LHCN-M2 (cell line): ENCODE measurements around the gene POLR2H. TPM values are rescaled to one million over a fixed set of nuclear protein-coding genes. Genes with fewer than 3 reads are reported as not detected.
"Not testable (repeated sequence)": the region's sequence is repeated elsewhere in the genome, so short reads cannot be mapped to it uniquely, and the experiment has no call there.

Source experiments
- DNase-seq: peaks from one replicate; pipeline ENCODE4 v3.0.0-alpha.2; 2012; ENCODE audit warnings: low read depth
- total RNA-seq: library from RNA; depleted of rRNA; stranded (reverse); fragments of >200 nt; gene quantifications from 2 replicates; pipeline ENCODE4 v1.2.3, GENCODE V29; 2014

Gene POLR2H
- total RNA-seq, 1 experiment from 2014 or later, result 116 TPM

DNA sequence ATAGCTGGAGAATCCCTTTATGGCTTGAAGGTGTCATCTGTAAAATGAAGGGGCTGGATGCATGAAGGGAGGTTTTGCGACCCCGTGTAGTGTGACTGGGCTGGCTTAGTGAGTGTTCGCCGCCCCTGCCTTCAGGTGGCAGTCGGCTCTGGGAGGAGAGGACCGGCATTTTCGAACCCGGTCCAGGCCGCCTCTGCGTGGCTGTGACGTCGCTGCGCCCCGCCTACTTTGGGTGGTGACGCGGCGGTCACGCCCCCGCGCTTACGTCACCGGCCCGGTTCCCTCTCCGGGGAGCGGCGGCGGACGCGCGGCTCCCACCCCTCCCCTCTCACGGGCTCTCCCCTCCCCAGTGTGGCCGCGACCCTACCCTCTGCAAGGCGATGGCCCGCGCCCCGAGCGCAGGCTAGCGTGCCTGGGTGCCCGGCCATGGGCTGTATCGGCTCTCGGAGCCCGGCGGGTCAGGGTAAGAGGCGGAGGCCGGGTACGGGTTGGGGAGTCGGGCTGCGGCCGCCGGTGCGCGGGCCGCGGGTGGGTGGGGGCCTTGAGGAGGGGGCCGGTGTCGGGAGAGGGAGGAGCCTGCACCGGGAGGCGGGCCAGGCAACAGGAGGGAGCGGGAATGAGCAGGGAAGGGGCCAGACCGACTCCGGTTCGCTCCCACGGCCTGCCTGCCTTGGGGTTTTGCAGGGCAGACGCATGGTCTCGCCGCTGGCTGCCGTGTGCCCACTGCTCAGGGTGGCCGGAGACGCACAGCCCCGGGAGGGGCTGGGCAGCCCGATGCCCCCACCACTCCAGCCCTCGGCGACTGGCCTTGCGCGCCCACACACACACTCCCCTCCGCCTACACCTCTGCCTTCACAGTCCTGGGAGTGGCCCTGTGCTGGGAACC is 25.6 kb upstream of the POLR2H start:
- peak; percentile 59 for DNase-seq

DNA sequence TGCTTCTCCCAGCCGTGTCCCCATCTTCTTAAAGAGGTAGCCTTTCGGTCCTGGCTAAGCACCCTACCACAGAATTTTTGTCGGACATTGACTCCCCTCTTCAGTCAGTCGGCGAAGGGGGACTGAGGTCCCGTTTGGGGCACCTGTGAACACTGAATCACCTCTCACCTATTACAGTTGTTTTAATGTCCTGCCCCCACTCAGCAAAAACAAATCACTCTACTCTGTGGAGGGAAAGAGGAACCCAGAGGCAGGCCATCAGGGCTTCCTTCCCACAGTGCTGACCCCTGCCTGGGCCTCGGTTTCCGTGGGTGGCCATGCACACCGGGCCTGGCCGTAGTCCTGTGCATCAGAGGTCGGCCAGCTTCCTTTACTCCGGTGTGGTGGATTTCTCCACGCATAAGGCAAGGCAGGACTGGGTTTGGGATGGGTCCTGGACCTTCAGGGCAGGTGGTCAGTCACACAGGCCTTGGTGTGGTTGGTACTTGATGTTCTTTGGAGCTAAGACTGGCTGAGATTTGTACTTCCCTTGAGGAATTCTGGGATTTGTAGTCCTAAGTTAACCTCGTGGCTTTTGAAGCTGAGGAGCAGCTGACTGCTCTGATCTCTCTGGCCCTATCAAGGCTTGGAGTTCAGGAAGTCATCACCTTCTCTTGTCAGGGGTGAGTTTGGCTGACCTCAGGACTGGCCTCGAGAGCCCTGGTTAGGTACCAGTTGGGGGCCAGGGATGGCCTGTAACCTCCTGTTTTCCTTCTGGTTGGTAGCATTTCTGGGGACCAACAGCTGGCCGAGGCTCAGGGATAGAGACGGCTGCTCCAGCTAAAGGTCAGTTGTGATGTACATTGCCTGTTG is 24.7 kb upstream of the POLR2H start:
- DNase-seq, result peak; percentile 66

DNA sequence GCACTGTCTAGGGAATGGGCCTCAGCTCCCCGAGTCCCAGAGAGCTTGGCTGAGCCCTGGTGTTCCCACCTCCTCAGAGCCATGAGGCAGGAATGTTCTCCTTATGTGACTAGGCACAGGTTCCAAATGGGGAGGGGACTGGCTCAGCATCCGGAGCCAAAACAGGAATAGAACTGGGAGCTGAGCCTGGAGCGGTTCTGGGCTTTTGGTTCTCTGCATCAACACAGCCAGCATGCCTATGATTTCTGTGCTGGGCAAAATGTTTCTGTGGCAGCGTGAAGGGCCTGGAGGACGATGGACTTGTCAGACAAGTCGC is 24.2 kb upstream of the POLR2H start, which contains the start of gene FAM131A:
TSS of gene FAM131A (plus strand) at position 202 of the 316 bp plus-strand sequence. CDS start at position 233, 31 bp downstream.
- DNase-seq, result no peak

DNA sequence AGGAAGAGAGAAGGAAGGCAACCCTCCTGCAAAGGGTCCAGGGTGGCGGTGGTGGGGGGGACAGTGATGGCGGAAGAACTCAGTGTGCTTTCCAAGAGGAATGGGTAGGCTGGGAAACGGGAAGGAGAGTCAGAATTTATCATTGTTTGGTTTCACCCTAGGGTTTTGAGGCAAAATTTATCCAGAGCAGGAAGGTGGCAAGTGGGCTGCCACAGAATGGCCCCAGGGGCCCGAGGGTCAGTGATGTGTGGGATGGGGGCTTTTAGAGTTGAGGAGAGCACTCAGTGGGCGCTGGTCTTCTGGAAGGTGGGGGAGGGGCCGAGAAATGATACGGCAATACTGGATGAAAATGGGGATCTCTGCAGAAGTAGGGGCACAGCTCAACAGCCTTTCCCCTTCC is 23.5 kb upstream of the POLR2H start:
- no peak for DNase-seq

DNA sequence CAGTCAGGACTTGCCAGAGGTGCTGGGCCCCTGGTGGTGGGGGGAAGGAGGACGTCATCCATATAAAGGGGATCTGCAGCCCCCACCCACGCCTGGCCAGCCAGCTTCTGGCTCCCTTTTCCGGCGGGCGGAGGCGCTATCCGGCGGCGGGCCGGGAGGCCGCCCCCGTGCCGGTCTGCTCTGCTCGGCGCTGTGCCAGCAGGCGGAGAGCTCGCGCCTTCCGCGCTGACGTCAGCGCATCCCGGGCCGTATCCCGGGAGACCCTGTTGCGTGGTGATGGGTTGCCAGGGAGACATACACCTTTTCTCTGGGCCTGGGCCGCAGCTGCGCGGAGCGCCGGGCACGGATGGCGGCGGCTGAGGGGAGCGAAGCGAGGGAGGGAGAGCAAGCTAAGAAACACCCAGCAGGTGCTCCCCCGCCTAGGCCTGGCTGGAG is 23.0 kb upstream of the POLR2H start:
- no peak for DNase-seq

DNA sequence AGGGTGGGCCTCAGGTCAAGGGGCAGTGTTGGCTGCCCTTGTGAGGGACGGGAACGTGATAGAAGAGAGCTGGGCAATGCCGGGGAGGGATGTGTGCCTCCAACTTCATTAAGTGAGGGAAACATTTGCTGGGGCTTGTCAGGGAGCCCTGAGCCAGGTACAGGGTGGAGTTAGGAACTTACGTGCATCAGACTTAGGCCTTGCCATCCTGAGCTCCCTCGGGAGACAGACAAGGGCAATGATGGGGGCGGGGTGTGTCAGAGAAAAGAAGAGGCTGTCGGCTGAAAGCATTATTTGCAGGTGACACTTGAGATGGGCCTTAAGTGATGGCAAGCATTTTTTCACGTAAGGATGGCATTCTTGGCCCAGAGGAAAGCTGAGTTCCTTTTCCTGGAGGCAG is 22.5 kb upstream of the POLR2H start:
- DNase-seq, result no peak

DNA sequence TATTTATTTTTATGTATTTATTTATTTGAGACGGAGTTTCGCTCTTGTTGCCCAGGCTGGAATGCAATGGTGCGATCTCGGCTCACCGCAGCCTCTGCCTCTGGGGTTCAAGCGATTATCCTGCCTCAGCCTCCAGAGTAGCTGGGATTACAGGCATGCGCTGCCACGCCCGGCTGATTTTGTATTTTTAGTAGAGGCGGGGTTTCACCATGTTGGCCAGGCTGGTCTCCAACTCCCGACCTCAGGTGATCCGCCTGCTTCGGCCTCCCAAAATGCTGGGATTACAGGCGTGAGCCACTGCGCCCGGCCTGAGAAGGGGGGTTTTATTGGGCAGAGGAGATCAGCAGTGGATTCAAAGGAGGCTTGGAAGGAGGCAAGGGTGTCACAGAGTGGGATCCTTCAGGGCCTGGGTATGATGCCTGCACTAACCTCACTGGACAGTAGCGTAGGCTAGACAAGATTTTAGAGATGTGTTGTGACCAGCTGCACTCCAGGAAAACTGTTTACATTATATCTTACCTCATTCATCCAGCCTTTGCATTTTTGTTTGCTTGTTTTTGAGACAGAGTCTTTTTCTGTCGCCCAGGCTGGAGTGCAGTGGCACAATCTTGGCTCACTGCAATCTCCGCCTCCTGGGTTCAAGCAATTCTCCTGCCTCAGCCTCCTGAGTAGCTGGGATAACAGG is 21.9 kb upstream of the POLR2H start:
- not testable (repeated sequence) for DNase-seq

DNA sequence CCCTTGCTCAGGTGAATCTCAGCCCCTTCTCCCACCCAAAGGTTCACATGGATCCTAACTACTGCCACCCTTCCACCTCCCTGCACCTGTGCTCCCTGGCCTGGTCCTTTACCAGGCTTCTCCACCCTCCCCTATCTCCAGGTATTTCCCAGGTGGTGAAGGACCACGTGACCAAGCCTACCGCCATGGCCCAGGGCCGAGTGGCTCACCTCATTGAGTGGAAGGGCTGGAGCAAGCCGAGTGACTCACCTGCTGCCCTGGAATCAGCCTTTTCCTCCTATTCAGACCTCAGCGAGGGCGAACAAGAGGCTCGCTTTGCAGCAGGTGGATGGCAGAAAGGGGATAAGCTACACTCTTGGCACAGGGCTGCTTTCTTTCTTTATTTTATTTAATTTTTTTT is 19.6 kb upstream of the POLR2H start:
- no peak for DNase-seq

DNA sequence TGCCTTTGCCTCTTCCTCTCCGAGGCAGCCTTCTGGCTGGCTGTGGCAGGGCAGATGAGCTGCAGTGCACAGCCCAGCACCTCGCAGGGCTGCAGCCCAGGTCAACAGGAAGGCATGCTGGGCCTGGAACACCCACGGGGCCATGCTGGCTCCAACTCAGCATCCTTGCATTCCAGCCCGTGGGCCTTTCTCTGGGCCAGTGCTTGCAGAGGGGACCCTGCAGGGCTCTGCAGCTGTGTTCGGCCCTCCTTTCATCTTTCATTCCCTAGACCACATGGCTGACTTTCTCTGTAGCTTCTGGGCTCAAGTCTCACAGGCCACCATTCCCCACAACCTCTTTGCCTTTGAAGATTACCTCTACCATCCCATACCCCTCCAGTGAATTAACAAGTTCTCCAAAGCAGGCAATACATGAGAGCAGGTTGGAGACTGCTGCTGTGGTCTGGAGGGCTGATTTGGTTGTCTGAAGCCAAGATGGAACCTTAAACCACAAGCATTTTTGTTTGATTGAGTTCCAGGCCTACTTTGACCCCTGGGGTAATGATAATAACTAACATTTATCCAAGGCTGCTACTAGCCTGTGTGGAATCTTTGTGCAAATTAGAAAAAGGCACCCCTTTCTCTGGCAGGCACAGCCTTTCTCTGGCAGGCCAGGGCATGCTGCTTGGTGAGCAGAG is 18.2 kb upstream of the POLR2H start:
- no peak for DNase-seq

DNA sequence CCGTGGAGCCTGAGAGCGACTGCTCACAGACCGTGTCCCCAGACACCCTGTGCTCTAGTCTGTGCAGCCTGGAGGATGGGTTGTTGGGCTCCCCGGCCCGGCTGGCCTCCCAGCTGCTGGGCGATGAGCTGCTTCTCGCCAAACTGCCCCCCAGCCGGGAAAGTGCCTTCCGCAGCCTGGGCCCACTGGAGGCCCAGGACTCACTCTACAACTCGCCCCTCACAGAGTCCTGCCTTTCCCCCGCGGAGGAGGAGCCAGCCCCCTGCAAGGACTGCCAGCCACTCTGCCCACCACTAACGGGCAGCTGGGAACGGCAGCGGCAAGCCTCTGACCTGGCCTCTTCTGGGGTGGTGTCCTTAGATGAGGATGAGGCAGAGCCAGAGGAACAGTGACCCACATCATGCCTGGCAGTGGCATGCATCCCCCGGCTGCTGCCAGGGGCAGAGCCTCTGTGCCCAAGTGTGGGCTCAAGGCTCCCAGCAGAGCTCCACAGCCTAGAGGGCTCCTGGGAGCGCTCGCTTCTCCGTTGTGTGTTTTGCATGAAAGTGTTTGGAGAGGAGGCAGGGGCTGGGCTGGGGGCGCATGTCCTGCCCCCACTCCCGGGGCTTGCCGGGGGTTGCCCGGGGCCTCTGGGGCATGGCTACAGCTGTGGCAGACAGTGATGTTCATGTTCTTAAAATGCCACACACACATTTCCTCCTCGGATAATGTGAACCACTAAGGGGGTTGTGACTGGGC is 16.8 kb upstream of the POLR2H start:
- no peak for DNase-seq

DNA sequence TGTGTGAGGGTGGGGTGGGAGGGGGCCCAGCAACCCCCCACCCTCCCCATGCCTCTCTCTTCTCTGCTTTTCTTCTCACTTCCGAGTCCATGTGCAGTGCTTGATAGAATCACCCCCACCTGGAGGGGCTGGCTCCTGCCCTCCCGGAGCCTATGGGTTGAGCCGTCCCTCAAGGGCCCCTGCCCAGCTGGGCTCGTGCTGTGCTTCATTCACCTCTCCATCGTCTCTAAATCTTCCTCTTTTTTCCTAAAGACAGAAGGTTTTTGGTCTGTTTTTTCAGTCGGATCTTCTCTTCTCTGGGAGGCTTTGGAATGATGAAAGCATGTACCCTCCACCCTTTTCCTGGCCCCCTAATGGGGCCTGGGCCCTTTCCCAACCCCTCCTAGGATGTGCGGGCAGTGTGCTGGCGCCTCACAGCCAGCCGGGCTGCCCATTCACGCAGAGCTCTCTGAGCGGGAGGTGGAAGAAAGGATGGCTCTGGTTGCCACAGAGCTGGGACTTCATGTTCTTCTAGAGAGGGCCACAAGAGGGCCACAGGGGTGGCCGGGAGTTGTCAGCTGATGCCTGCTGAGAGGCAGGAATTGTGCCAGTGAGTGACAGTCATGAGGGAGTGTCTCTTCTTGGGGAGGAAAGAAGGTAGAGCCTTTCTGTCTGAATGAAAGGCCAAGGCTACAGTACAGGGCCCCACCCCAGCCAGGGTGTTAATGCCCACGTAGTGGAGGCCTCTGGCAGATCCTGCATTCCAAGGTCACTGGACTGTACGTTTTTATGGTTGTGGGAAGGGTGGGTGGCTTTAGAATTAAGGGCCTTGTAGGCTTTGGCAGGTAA is 16.0 kb upstream of the POLR2H start:
- peak; percentile 57 for DNase-seq

DNA sequence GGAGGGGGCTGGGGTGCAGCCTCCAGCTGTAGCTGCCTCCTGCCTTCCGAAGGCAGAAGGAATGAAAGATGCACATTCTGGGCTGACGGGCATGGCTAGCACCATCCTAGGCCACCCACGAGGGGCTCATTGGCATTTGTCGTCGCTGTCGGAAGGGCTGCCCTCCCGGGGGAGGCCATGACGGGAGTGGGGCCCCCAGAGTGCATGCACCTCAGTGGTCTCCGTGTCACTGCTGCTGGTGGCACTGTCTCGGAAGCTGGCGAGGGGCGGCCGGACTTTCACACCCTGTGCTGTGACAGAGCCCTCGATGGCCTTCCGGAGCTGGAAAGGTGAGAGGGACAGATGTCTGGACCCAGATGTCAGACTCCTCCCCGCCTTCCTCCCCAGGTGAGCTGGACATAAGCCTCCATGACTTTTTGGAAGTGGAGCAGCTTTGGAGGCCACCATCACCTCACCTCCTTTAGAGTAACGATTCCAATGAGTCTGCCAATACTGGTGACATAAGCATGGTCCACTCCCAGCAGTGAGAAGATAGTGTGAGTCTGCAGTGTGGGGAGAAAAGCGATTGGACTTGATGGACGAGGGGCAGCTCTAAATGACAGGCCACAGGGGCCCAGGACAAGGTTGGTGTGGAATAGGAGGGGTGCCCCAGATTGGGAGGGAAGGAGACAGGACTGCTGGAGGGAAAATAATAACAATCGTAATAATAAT is 14.9 kb upstream of the POLR2H start:
- DNase-seq, result no peak

DNA sequence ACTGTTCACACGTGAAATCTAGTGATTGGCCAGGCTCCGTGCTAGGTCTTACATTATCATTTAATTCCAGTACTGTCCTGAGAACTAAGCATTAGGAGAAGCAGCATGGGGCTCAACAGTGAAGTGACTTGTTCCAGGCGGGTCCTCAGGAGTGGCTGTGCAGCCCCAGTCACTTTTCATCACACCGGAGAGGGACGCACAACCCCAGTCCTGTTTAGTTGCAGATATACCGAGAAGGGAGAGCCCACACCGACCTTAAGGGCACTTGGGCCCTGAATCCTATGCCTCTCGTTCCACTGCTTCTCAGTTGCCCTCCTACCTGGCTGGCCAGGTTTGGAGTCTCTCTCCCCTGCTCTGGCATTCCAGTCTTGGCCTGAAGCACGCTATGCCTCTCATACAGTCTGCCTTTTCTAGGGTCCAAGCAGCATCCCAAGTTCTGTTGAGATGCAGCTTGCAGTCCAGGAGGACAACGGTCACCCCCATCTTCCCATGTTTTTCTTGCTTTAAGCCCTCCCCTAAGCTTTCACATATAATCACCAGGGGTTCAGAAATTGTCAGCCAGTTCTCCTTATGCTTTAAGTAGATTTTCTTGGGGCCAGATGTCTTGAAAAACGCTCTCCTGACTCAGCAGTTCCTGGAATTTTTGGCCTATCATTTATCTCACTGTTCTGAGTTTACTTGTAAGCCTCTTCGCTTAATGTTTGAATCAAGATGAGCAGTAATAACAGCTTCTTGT is 14.0 kb upstream of the POLR2H start:
- no peak for DNase-seq

DNA sequence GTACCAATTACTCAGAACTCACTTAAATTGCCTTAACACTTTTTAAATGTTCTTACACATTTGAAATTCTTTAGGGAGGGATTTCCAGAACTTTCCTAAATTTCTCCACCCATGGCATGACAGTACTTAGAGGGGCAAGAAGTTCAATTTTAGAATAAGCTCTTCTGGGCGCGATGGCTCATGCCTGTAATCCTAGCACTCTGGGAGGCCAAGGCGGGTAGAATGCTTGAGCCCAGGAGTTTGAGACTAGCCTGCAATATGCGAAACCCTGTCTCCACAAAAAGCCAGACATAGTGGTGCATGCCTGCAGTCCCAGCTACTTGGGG is 13.5 kb upstream of the POLR2H start:
- DNase-seq, result no peak

DNA sequence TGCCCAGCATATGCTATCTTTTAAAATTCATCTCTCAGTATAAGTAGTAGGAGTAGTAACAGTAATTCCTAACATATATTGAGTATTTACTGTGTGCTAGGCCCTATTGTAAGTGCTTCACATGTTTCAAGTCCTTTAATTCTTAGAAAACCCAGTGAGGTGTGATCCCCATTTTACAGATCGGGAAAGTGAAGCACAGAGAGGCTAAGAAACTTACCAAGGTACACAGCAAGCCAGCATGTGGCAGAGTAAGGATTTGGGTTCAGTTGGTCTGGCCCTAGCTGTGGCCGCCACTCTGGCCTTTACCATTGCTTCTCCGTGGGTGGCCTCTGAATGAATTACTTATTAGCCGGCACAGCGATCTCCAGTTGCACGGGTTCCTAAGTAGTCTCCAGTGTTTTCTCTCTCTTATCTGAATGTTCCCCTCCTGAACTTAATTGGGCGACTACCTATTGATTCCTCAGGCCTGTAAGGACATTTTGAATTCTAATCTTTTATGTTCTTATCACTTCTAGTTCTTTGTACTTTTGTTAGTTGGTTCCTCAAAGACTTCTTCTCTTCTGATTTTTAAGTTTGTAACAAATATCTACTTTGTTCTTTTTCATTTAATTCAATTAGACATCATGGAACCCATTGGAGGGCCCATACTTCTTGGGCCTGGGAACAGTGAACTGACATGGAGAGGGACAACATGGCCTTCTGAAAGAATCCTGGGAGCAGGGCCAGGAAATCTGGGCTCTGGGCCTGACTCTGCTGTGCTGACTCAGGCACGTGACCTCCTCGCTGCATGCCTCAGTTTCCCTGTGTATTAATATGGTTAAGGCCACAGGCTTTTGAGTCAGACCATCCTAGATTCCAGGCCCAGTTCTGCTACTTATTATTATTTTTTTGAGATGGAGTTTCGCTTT is 11.7 kb upstream of the POLR2H start:
- no peak for DNase-seq

DNA sequence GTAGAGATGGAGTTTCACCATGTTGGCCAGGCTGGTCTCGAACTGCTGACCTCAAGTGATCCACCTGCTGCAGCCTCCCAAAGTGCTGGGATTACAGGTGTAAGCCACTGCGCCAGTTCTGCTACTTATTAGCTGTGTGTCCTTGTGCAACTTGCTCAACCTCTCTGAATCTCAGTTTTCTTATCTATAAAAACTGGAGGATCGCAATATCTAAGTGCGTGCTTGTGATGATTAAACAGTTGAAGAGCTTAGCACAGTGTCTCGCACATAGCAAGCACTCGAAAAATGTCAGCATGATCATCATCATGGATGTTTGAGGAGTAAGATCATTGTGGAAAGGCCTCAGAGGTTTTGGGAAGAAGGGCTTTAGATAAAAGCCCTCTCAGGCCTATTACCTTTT is 10.9 kb upstream of the POLR2H start:
- DNase-seq, result no peak

DNA sequence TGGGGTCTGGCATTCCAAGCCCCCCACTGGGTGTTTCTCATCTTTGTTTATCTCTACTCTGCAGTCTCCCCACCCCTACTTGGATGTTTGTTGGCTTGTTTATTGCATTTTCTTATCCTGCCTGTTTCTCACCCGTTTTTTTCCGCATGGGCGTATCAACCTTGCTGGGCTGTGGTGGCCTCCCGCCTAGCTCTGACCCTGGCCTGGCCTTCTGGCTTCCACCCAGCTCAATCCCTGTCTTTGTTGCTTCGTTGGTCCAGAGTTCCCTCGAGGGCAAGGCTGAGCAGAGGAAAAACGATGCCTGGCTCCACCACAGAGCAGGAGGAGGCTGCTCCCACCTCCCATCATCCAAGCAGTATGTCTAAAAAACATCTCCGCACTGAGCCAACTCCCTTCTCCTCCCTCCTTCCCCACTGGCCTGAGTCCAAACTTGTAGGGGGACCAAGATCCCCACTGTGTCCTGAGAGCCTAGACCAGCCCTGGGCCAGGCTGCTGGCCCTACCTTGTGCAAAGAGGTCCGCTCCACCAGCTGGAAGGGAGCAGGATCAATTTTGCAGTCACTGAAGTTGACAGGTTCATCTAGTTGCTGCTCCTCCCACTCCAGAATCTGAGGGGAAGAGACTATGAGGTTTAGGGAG is 9.9 kb upstream of the POLR2H start:
- DNase-seq, result no peak
